ENCODE data around the gene TBX15. TPM values are rescaled to one million over a fixed set of nuclear protein-coding genes. Genes with fewer than 3 reads are reported as not detected.

TBX15 gene
- total RNA-seq, 1 experiment from 2014 or later, result 1.9 TPM

DNA sequence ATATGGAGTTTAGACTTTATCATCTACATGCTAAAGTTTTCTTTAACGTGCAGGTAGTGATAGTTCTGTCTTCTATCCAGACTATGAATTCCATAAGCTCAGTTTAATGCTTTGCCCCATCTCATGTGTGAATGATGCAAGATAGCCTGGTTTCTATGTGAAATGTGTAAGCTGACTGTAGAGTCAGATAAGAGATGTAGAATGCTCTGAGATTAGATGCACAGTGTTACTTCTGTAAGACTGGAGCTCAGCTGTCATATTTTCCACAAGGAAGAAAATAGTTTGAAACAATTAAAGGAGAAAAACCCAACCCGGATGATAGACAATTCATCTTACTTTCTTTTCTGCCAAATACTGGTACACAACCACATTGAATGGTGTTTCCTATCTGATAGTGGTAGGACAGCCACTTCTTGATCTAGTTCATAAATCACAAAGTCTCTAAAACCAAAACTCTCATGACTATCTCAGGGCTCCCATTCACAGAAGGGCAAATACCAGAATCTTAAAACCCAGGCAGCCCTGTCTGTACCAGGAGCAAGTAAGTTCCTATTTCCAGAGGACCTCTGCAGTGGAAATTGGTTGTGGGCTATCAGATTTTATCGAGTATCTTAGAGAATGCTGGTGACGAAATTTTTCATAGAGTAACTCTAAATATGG, 50.6 kb downstream of the TBX15 start:
- no peak overlapping the region for H3K4me3 ChIP-seq (ENCODE audit: low read depth in 2 of 2, low read length in 2 of 2)
- TF ChIP-seq POLR2AphosphoS5 (IDR thresholded peaks at IDR 0.05; ENCODE audit: low read depth, low read length), result no peak
- TF ChIP-seq, protein P1, sequence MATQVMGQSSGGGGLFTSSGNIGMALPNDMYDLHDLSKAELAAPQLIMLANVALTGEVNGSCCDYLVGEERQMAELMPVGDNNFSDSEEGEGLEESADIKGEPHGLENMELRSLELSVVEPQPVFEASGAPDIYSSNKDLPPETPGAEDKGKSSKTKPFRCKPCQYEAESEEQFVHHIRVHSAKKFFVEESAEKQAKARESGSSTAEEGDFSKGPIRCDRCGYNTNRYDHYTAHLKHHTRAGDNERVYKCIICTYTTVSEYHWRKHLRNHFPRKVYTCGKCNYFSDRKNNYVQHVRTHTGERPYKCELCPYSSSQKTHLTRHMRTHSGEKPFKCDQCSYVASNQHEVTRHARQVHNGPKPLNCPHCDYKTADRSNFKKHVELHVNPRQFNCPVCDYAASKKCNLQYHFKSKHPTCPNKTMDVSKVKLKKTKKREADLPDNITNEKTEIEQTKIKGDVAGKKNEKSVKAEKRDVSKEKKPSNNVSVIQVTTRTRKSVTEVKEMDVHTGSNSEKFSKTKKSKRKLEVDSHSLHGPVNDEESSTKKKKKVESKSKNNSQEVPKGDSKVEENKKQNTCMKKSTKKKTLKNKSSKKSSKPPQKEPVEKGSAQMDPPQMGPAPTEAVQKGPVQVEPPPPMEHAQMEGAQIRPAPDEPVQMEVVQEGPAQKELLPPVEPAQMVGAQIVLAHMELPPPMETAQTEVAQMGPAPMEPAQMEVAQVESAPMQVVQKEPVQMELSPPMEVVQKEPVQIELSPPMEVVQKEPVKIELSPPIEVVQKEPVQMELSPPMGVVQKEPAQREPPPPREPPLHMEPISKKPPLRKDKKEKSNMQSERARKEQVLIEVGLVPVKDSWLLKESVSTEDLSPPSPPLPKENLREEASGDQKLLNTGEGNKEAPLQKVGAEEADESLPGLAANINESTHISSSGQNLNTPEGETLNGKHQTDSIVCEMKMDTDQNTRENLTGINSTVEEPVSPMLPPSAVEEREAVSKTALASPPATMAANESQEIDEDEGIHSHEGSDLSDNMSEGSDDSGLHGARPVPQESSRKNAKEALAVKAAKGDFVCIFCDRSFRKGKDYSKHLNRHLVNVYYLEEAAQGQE (IDR thresholded peaks at IDR 0.05; ENCODE audit: insufficient read depth in 1 of 2, low read depth in 2 of 2, low read length in 1 of 2), result no peak
- TF ChIP-seq SIN3A (IDR thresholded peaks at IDR 0.05; ENCODE audit: borderline replicate concordance, insufficient read depth, low read depth, low read length), result no peak
- TF ChIP-seq, protein P2, sequence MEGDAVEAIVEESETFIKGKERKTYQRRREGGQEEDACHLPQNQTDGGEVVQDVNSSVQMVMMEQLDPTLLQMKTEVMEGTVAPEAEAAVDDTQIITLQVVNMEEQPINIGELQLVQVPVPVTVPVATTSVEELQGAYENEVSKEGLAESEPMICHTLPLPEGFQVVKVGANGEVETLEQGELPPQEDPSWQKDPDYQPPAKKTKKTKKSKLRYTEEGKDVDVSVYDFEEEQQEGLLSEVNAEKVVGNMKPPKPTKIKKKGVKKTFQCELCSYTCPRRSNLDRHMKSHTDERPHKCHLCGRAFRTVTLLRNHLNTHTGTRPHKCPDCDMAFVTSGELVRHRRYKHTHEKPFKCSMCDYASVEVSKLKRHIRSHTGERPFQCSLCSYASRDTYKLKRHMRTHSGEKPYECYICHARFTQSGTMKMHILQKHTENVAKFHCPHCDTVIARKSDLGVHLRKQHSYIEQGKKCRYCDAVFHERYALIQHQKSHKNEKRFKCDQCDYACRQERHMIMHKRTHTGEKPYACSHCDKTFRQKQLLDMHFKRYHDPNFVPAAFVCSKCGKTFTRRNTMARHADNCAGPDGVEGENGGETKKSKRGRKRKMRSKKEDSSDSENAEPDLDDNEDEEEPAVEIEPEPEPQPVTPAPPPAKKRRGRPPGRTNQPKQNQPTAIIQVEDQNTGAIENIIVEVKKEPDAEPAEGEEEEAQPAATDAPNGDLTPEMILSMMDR (IDR thresholded peaks at IDR 0.05), result no peak
- TF ChIP-seq TCF7L2 (IDR thresholded peaks at IDR 0.05; ENCODE audit: low read depth, low read length), result no peak
- POLR2A ChIA-PET, result no interaction called here
- H3K36me3 ChIP-seq (ENCODE audit: control insufficient read depth, insufficient read depth, low read length), result no peaks in the 10 kb centered on the region
- in situ Hi-C loops (cut with HindIII; ENCODE audit: low pct_unique_long_range_greater_than_20kb, low sequenced_read_pairs), result no loop called here
- no peaks in the 10 kb centered on the region for H3K27me3 ChIP-seq (ENCODE audit: control insufficient read depth, insufficient read depth, low read length)
- DNase-seq (ENCODE audit: low read depth, low spot score) (no peak), ATAC-seq (no peak)
- CTCF ChIA-PET, result no interaction called here
- H3K9me3 ChIP-seq (ENCODE audit: control insufficient read depth, insufficient read depth, low read depth, low read length), result no peaks in the 10 kb centered on the region
- BruUV-seq (replicated peaks), result no TSS peak
- H3K27ac ChIP-seq (ENCODE audit: low read length), result no peak overlapping the region
- no peaks in the 10 kb centered on the region for H3K4me1 ChIP-seq (ENCODE audit: control insufficient read depth, insufficient read depth, low read length)
- intact Hi-C loops (cut with micrococcal nuclease; ENCODE audit: unreplicated experiment), result no loop called here

DNA sequence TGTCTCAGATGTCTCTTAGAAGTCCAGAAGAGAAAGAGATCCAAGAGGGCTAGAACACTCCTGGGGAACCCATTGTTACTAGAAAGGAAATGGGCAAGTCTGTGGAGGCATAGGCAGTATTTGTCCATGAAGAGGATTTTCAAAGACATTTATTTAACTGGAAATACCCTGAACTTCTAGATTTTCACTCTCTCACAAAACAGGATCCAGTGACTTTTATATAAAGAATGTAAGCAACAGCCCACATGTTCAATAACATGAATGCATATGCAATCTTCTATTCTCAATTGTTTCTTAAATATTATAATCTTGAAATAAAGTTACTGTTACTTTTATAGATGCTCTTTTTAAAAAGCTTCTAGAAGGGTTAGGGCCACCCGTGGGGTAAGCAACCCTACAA, 53.4 kb downstream of the TBX15 start:
- Histone ChIP-seq H3K9me3 (ENCODE audit: control insufficient read depth, insufficient read depth, low read depth, low read length) (no peaks in the 10 kb centered on the region), H3K27ac (ENCODE audit: low read length) (no peak overlapping the region), H3K4me3 (ENCODE audit: low read depth in 2 of 2, low read length in 2 of 2) (no peak overlapping the region), H3K27me3 (ENCODE audit: control insufficient read depth, insufficient read depth, low read length) (no peaks in the 10 kb centered on the region), H3K36me3 (ENCODE audit: control insufficient read depth, insufficient read depth, low read length) (no peaks in the 10 kb centered on the region), H3K4me1 (ENCODE audit: control insufficient read depth, insufficient read depth, low read length) (no peaks in the 10 kb centered on the region)
- intact Hi-C loops (cut with micrococcal nuclease; ENCODE audit: unreplicated experiment) (no loop called here), in situ Hi-C loops (cut with HindIII; ENCODE audit: low pct_unique_long_range_greater_than_20kb, low sequenced_read_pairs) (no loop called here)
- CTCF ChIA-PET, result no interaction called here
- POLR2A ChIA-PET, result no interaction called here
- no TSS peak for BruUV-seq (replicated peaks)
- no peak for TF ChIP-seq SIN3A (IDR thresholded peaks at IDR 0.05; ENCODE audit: borderline replicate concordance, insufficient read depth, low read depth, low read length)
- TF ChIP-seq, protein P2 (IDR thresholded peaks at IDR 0.05), result no peak
- TF ChIP-seq POLR2AphosphoS5 (IDR thresholded peaks at IDR 0.05; ENCODE audit: low read depth, low read length), result no peak
- no peak for TF ChIP-seq TCF7L2 (IDR thresholded peaks at IDR 0.05; ENCODE audit: low read depth, low read length)
- TF ChIP-seq, protein P1 (IDR thresholded peaks at IDR 0.05; ENCODE audit: insufficient read depth in 1 of 2, low read depth in 2 of 2, low read length in 1 of 2), result no peak
- DNase-seq (ENCODE audit: low read depth, low spot score) (no peak), ATAC-seq (no peak)
